Mesothelial cell of epicardium (in vitro differentiated cells): ENCODE measurements around the gene TTC28. TPM values are rescaled to one million over a fixed set of nuclear protein-coding genes. Genes with fewer than 3 reads are reported as not detected.

Experiments
- DNase-seq, 2 experiments: peaks; one replicate each; pipeline ENCODE4 v3.0.0; 2021; ENCODE audit warnings: low spot score in 2 of 2; ENCODE audit not compliant: unreplicated experiment in 2 of 2
- H3K27ac Mint-ChIP-seq: 2 replicates; pipeline ENCODE4 v1.8.0; 2021; ENCODE audit warnings: mixed read lengths
- H3K27me3 Mint-ChIP-seq: 2 replicates; pipeline ENCODE4 v1.8.0; 2021; ENCODE audit warnings: low read depth, mixed read lengths
- H3K36me3 Mint-ChIP-seq: 2 replicates; pipeline ENCODE4 v1.8.0; 2021; ENCODE audit warnings: mixed read lengths
- H3K4me1 Mint-ChIP-seq: 2 replicates; pipeline ENCODE4 v1.8.0; 2021; ENCODE audit warnings: mixed read lengths
- H3K4me3 Mint-ChIP-seq: 2 replicates; pipeline ENCODE4 v1.8.0; 2021; ENCODE audit warnings: mild to moderate bottlenecking, moderate library complexity, mixed read lengths
- H3K9me3 Mint-ChIP-seq: 2 replicates; pipeline ENCODE4 v1.8.0; 2021; ENCODE audit warnings: mixed read lengths
- total RNA-seq: library from RNA; stranded (reverse); gene quantifications from 3 replicates; pipeline ENCODE4 v1.2.1, GENCODE V29; 2021
- TF ChIP-seq, protein P1 (sequence below): fragments of 200-600 bp; sonication (generic); IDR thresholded peaks from one replicate; pipeline ENCODE4 v1.5.0; 2021; ENCODE audit warnings: antibody characterized with exemption; ENCODE audit not compliant: unreplicated experiment

Gene TTC28
- total RNA-seq, 1 donor from 2014 or later = 95.9 TPM

DNA sequence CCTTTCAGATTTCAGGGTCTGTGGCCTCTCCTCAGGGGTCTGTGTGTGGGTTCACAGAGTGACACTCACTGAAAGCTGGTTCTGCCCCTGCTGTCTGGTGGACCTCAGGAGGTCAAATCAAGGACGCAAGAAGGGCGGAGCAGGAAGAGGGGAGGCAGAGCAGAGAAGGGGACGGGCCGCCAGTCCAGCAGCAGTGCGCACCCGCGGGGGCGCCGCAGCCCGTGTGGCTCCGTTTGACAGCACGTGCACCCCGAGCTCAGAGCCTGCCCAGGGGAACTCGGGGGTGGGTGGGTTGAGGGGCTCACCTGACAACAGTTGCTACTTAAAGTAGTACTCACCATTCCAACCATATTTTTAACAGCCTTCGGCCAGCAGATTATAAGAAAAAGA lies 689.2 kb downstream of the TTC28 start:
- Mint-ChIP-seq H3K27me3 (no peaks in the 10 kb centered on the region), H3K9me3 (no peaks in the 10 kb centered on the region), H3K36me3 (peaks cover 32% of the 10 kb centered on the region), H3K27ac (no peak overlapping the region), H3K4me1 (peaks cover 4% of the 10 kb centered on the region), H3K4me3 (no peak overlapping the region)
- TF ChIP-seq, protein P1, sequence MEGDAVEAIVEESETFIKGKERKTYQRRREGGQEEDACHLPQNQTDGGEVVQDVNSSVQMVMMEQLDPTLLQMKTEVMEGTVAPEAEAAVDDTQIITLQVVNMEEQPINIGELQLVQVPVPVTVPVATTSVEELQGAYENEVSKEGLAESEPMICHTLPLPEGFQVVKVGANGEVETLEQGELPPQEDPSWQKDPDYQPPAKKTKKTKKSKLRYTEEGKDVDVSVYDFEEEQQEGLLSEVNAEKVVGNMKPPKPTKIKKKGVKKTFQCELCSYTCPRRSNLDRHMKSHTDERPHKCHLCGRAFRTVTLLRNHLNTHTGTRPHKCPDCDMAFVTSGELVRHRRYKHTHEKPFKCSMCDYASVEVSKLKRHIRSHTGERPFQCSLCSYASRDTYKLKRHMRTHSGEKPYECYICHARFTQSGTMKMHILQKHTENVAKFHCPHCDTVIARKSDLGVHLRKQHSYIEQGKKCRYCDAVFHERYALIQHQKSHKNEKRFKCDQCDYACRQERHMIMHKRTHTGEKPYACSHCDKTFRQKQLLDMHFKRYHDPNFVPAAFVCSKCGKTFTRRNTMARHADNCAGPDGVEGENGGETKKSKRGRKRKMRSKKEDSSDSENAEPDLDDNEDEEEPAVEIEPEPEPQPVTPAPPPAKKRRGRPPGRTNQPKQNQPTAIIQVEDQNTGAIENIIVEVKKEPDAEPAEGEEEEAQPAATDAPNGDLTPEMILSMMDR = no peak
- no peak for DNase-seq

DNA sequence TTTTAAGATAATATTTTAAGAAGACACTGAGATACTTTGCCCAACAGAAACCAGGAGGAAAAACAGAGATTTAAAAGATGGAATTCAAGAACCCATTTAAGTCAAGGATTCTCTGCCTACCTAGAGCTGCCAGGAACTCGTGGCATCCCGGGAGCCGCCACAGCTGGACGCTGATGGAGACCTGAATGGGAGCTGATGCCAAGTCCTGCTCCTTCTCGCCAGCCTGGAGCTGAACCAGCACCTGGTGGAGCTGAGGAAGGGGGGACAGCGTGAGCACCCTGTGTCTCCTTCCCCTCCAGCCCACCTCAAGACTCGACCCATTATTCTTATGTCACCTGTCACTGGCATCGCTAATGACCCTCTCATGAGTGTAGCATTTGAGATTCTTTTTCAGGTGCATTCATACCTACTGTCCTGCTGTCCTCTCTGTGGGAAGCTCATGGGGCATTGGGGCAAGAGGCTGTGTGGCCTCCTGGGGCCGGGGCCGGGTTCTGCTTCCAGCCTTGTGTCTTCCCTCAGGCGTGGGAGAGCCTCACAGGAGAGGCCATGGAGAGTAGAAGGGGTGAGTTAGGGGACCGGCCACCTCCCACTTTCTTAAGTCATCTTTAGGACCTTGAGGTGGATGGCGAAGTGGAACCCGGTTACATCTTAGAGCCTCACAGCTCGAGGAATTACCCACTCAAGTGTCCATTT lies 689.7 kb downstream of the TTC28 start:
- no peak overlapping the region for H3K27ac Mint-ChIP-seq
- no peak overlapping the region for H3K4me3 Mint-ChIP-seq
- H3K9me3 Mint-ChIP-seq = no peaks in the 10 kb centered on the region
- H3K4me1 Mint-ChIP-seq = peaks cover 4% of the 10 kb centered on the region
- H3K27me3 Mint-ChIP-seq = no peaks in the 10 kb centered on the region
- TF ChIP-seq, protein P1 = no peak
- H3K36me3 Mint-ChIP-seq = peaks cover 31% of the 10 kb centered on the region
- DNase-seq = no peak

DNA sequence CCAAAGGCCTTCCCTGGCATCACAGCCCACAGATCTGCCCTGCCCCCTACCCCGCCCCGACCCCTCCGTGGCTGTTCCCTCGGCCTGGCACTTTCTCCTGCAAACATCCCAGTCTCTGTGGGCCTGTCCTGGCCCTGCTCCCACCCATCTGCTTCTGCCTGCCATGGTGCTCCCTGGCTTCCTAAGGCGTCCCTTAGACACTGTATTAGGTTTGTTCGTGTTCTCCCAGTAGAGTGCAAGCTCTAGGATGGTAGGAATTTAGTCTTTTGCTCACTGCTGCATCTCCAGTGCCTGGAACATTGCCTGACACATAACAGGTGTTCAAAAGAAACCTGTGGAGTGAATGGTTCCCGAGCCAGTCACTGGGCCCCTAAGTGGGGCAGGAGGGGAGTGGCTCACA lies 690.9 kb downstream of the TTC28 start:
- Mint-ChIP-seq H3K36me3 (peaks cover 35% of the 10 kb centered on the region), H3K27me3 (no peaks in the 10 kb centered on the region), H3K4me1 (peaks cover 4% of the 10 kb centered on the region), H3K4me3 (no peak overlapping the region), H3K9me3 (no peaks in the 10 kb centered on the region), H3K27ac (no peak overlapping the region)
- no peak for DNase-seq
- TF ChIP-seq, protein P1 = no peak

DNA sequence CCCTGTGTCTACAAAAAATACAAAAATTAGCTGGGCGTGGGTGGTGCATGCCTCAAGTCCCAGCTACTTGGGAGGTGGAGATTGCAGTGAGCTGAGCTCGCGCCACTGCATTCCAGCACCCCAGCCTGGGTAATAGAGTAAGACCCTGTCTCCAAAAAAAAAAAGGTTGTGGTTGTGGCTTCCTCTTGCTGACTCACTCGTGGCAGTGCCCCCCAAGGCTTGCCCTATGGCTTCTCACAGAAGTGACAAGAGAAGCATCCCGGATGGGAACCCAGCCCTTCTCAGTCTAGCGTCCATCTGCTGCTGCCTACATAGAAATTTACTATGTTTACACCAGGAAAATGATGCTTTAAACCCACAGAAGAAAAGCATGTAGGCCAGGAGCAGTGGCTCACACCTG lies 692.1 kb downstream of the TTC28 start:
- no peak for DNase-seq
- Mint-ChIP-seq H3K4me1 (peaks cover 4% of the 10 kb centered on the region), H3K9me3 (no peaks in the 10 kb centered on the region), H3K4me3 (no peak overlapping the region), H3K27ac (no peak overlapping the region), H3K36me3 (peaks cover 44% of the 10 kb centered on the region), H3K27me3 (no peaks in the 10 kb centered on the region)
- TF ChIP-seq, protein P1 = no peak

DNA sequence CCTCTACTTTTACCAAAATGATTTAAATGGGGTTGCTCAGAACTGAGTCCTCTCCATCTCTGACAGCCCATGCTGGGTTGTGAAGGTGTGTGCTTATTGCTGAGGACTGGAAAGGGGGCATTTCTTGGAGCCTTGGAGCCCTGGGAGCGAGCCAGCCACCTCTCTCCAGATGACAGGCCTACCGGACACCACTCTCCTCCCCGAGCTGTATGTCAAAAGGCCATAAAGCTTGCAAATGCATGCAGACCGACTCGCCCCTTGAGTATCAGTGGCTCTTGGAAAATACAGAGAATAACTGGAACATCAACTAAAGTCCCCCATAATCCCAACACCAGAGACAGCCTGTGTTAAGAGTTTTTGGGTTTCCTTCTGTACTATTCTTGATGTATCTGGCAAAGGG lies 692.7 kb downstream of the TTC28 start:
- Mint-ChIP-seq H3K9me3 (no peaks in the 10 kb centered on the region), H3K36me3 (peaks cover 47% of the 10 kb centered on the region), H3K4me3 (no peak overlapping the region), H3K4me1 (peaks cover 4% of the 10 kb centered on the region), H3K27me3 (no peaks in the 10 kb centered on the region), H3K27ac (peak overlapping the region; percentile 2)
- TF ChIP-seq, protein P1 = no peak
- no peak for DNase-seq
